BJ (cell line): ENCODE results near the gene ATP6V1A. TPM values are rescaled to one million over a fixed set of nuclear protein-coding genes. Genes with fewer than 3 reads are reported as not detected.

ENCODE experiments used
- CTCF ChIA-PET: fragments of 350-600 bp; formaldehyde crosslinking; extraction: SDS; loops from one replicate; lab custom pipeline; 2021; ENCODE audit warnings: antibody characterized with exemption, inconsistent platforms; lab: Yijun Ruan, JAX
- POLR2A ChIA-PET: fragments of 300-600 bp; sonication (Branson Sonifier 250); formaldehyde crosslinking; extraction: SDS; loops from one replicate; lab custom pipeline; 2021; ENCODE audit warnings: antibody characterized with exemption; lab: Charles Lee
- DNase-seq: peaks from one replicate; pipeline ENCODE4 v3.0.0-alpha.2; 2011; ENCODE audit warnings: low read depth
- H3K27me3 ChIP-seq: 2 replicates; pipeline ENCODE4 v1.6.0; 2011; ENCODE audit warnings: low read length; ENCODE audit not compliant: control insufficient read depth, insufficient read depth
- H3K36me3 ChIP-seq: 2 replicates; pipeline ENCODE4 v1.5.1; 2011; ENCODE audit warnings: low read length; ENCODE audit not compliant: control insufficient read depth, insufficient read depth
- H3K4me3 ChIP-seq: 2 replicates; pipeline ENCODE4 v1.5.1; 2011; ENCODE audit warnings: low read depth, mild to moderate bottlenecking, control low read depth, low read length
- CTCF ChIP-seq: IDR thresholded peaks from 2 replicates; pipeline ENCODE4 v1.5.1; 2011; ENCODE audit warnings: low read depth, mild to moderate bottlenecking, control low read depth, inconsistent platforms, low read length, moderate library complexity; ENCODE audit not compliant: insufficient read depth
- polyA plus RNA-seq: library from polyadenylated mRNA; depleted of rRNA; stranded (reverse); fragments of >200 nt; gene quantifications from 2 replicates; pipeline ENCODE4 v1.2.3, GENCODE V29; 2011

Gene ATP6V1A
- polyA plus RNA-seq, 1 experiment = 14.5 TPM

- ChIA-PET POLR2A (no interaction called here), CTCF (interaction anchor here (0.9 to 1.6 kb wide), 2 partner anchors 17 to 19 kb away, joined by 3 to 7 read pairs; no protein-coding TSS in a partner anchor)
- peaks cover 3% of the 10 kb centered on the region; the same call in 1 of the 2 replicates for H3K36me3 ChIP-seq
Measured at GRCh38 chr3:113719294-113719693, 27.5 kb upstream of the ATP6V1A start.

GRCh38 chr3:113719758-113720157 lies 27.1 kb upstream of the ATP6V1A start:
- no peaks in the 10 kb centered on the region for H3K27me3 ChIP-seq
- H3K36me3 ChIP-seq = peaks cover 3% of the 10 kb centered on the region; the same call in 1 of the 2 replicates
- POLR2A ChIA-PET = no interaction called here
- TF ChIP-seq CTCF = no peak
- H3K4me3 ChIP-seq = no peak overlapping the region
- no peak for DNase-seq
- CTCF ChIA-PET = interaction anchor here (0.9 to 1.6 kb wide), 3 partner anchors 16 to 78 kb away, joined by 3 to 7 read pairs (median 4); no protein-coding TSS in a partner anchor

More at GRCh38 chr3:113719294-113719693, 27.5 kb upstream of the ATP6V1A start:
- DNase-seq = no peak
- no peak for TF ChIP-seq CTCF
- H3K27me3 ChIP-seq = no peaks in the 10 kb centered on the region
- no peak overlapping the region for H3K4me3 ChIP-seq

- no peak for TF ChIP-seq CTCF
- ChIA-PET POLR2A (interaction anchor here (0.5 to 0.6 kb wide), 2 partner anchors 9 to 10 kb away, joined by 3 read pairs; no protein-coding TSS in a partner anchor), CTCF (no interaction called here)
- no peak for DNase-seq
- Histone ChIP-seq H3K36me3 (peaks cover 2% of the 10 kb centered on the region; the same call in 1 of the 2 replicates), H3K4me3 (no peak overlapping the region), H3K27me3 (no peaks in the 10 kb centered on the region)
Measured at GRCh38 chr3:113721636-113722035, 25.2 kb upstream of the ATP6V1A start.

- ChIA-PET CTCF (no interaction called here), POLR2A (no interaction called here)
- no peak overlapping the region for H3K4me3 ChIP-seq
- DNase-seq = no peak
- no peak for TF ChIP-seq CTCF
- H3K27me3 ChIP-seq = no peaks in the 10 kb centered on the region
- peaks cover 1% of the 10 kb centered on the region; the same call in 1 of the 2 replicates for H3K36me3 ChIP-seq
Measured at GRCh38 chr3:113728661-113729060, 18.2 kb upstream of the ATP6V1A start.

- POLR2A ChIA-PET = interaction anchor here (0.7 kb wide), 1 partner anchor 82 kb away, joined by 3 read pairs; no protein-coding TSS in a partner anchor
- no peak for TF ChIP-seq CTCF
- CTCF ChIA-PET = no interaction called here
- Histone ChIP-seq H3K4me3 (no peak overlapping the region), H3K27me3 (no peaks in the 10 kb centered on the region), H3K36me3 (peaks cover 2% of the 10 kb centered on the region; the same call in 1 of the 2 replicates)
- no peak for DNase-seq
Measured at GRCh38 chr3:113730550-113730949, 16.3 kb upstream of the ATP6V1A start.
